Measurements from ENCODE around the gene FOXL2. TPM values are rescaled to one million over a fixed set of nuclear protein-coding genes. Genes with fewer than 3 reads are reported as not detected.

FOXL2 gene
- total and polyA plus RNA-seq, 4 donors: not detected

DNA sequence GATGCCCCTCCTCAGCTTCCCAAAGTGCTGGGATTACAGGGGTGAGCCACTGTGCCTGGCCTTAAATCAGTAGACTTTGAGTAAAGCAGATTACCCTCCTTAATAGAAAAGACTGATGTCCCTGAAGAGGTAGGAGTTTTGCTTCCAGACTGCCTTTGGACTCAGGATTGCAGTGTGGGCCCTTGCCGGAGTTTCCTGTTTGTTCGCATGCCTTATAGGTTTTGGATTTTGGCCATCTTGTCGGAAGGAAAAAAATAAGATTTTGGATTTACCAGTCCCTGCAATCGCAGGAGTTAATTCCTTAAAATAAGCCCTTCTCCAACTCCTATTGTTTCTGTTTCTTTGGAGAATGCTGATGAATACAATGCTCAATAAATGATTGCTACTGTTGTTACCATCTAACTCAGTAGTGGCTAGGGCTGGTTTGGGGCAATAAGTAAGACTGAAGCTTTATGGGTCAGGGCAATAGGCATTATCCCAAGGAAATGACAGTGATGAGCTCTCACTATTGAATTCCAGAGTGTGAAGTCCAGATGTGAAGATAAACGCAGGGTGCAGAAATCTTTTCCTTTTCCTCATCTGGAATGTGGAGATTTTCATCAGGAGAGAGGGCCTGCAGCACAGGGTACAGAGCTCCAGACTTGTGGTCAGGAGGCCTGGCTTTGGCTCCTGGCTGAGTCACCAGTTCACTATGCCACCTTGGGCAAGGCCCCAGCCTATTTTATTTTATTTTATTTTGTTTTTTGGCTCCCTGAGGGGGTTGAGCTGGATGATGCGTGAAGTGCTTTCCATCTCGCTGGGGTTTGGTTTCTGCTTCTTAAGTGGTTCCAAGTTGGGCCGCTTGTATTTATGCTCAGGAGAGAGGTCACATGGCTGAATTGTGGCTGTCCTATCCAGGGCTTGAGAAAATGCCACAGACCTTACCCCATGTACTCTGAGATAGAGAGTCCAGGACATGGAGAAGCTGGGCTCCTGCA, 25.3 kb downstream of the FOXL2 start:
- DNase-seq (ENCODE audit: low spot score): no peak
- Histone ChIP-seq H3K4me1 (ENCODE audit: control insufficient read depth in 4 of 4, insufficient read depth in 4 of 4, low read length in 3 of 4) (peaks cover 0 to 2% (median under 1%) of the 10 kb centered on the region in 4 donors), H3K9me3 (ENCODE audit: control insufficient read depth in 4 of 4, low read length in 3 of 4) (no peaks in the 10 kb centered on the region), H3K27ac (ENCODE audit: low read depth in 1 of 2, low read length in 2 of 2) (no peak overlapping the region), H3K36me3 (ENCODE audit: control insufficient read depth in 4 of 4, insufficient read depth in 3 of 4, low read depth in 1 of 4, low read length in 3 of 4) (no peaks in the 10 kb centered on the region), H3K27me3 (ENCODE audit: control insufficient read depth in 4 of 4, insufficient read depth in 4 of 4, low read length in 3 of 4) (no peaks in the 10 kb centered on the region), H3K9ac (ENCODE audit: low read depth in 1 of 2, low read length in 2 of 2) (no peak overlapping the region), H3K4me3 (ENCODE audit: low read depth in 1 of 3, low read length in 3 of 3) (no peak overlapping the region)
- no peak for TF ChIP-seq YY1 (IDR thresholded peaks at IDR 0.05)
- TF ChIP-seq TAF1 (conservative IDR thresholded peaks at IDR 0.05): no peak
- TF ChIP-seq RXRA (IDR thresholded peaks at IDR 0.05): no peak
- no peak for TF ChIP-seq RAD21 (IDR thresholded peaks at IDR 0.05)
- WGBS: 89% methylated on average over 8 of the region's 8 CpGs

GRCh38 chr3:138919325-138919724, 27.6 kb downstream of the FOXL2 start:
- 70% methylated on average over 4 of the region's 4 CpGs for WGBS
- Histone ChIP-seq H3K4me3 (ENCODE audit: low read depth in 1 of 3, low read length in 3 of 3) (no peak overlapping the region), H3K9ac (ENCODE audit: low read depth in 1 of 2, low read length in 2 of 2) (no peak overlapping the region), H3K36me3 (ENCODE audit: control insufficient read depth in 4 of 4, insufficient read depth in 3 of 4, low read depth in 1 of 4, low read length in 3 of 4) (no peaks in the 10 kb centered on the region), H3K27ac (ENCODE audit: low read depth in 1 of 2, low read length in 2 of 2) (no peak overlapping the region), H3K27me3 (ENCODE audit: control insufficient read depth in 4 of 4, insufficient read depth in 4 of 4, low read length in 3 of 4) (no peaks in the 10 kb centered on the region), H3K9me3 (ENCODE audit: control insufficient read depth in 4 of 4, low read length in 3 of 4) (no peaks in the 10 kb centered on the region), H3K4me1 (ENCODE audit: control insufficient read depth in 4 of 4, insufficient read depth in 4 of 4, low read length in 3 of 4) (peaks cover 1 to 12% (median 7%) of the 10 kb centered on the region in 4 donors)
- TF ChIP-seq MAX (IDR thresholded peaks at IDR 0.05) (no peak), HNF4G (IDR thresholded peaks at IDR 0.05) (no peak), CTCF (IDR thresholded peaks at IDR 0.05; ENCODE audit: low read depth, low read length, missing input control) (no peak), RXRA (IDR thresholded peaks at IDR 0.05) (no peak), JUND (IDR thresholded peaks at IDR 0.05) (no peak), FOXA2 (IDR thresholded peaks at IDR 0.05) (no peak), EGR1 (IDR thresholded peaks at IDR 0.05; ENCODE audit: low read depth in 2 of 2) (no peak), SP1 (IDR thresholded peaks at IDR 0.05) (no peak), ATF3 (IDR thresholded peaks at IDR 0.05) (no peak), TAF1 (conservative IDR thresholded peaks at IDR 0.05) (no peak), ZBTB33 (IDR thresholded peaks at IDR 0.05) (no peak), HNF4A (conservative IDR thresholded peaks at IDR 0.05) (no peak), FOXA1 (IDR thresholded peaks at IDR 0.05) (no peak), YY1 (IDR thresholded peaks at IDR 0.05) (no peak), GABPA (IDR thresholded peaks at IDR 0.05 in 1 of 2, conservative IDR thresholded peaks at IDR 0.05 in 1 of 2) (no peak)
- TF ChIP-seq, protein P1, sequence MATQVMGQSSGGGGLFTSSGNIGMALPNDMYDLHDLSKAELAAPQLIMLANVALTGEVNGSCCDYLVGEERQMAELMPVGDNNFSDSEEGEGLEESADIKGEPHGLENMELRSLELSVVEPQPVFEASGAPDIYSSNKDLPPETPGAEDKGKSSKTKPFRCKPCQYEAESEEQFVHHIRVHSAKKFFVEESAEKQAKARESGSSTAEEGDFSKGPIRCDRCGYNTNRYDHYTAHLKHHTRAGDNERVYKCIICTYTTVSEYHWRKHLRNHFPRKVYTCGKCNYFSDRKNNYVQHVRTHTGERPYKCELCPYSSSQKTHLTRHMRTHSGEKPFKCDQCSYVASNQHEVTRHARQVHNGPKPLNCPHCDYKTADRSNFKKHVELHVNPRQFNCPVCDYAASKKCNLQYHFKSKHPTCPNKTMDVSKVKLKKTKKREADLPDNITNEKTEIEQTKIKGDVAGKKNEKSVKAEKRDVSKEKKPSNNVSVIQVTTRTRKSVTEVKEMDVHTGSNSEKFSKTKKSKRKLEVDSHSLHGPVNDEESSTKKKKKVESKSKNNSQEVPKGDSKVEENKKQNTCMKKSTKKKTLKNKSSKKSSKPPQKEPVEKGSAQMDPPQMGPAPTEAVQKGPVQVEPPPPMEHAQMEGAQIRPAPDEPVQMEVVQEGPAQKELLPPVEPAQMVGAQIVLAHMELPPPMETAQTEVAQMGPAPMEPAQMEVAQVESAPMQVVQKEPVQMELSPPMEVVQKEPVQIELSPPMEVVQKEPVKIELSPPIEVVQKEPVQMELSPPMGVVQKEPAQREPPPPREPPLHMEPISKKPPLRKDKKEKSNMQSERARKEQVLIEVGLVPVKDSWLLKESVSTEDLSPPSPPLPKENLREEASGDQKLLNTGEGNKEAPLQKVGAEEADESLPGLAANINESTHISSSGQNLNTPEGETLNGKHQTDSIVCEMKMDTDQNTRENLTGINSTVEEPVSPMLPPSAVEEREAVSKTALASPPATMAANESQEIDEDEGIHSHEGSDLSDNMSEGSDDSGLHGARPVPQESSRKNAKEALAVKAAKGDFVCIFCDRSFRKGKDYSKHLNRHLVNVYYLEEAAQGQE (IDR thresholded peaks at IDR 0.05): no peak
- DNase-seq (ENCODE audit: low spot score): no peak

Data from liver (tissue), 9 donors.